ENCODE results near the gene ADD3. TPM values are rescaled to one million over a fixed set of nuclear protein-coding genes. Genes with fewer than 3 reads are reported as not detected.

Gene ADD3
- total and polyA plus RNA-seq, 10 of the 15 experiments (the other 5 are each of a cell fraction or from before 2014, with no cell fraction given): 27.3 to 129 (median 67.8) TPM

GRCh38 chr10:109966961-109967738, 40.6 kb upstream of the ADD3 start:
- H3K27me3 ChIP-seq (replicated peaks in 1 of 2; ENCODE audit: control insufficient read depth in 2 of 2, insufficient read depth in 2 of 2, low read length in 1 of 2): no peaks in the 10 kb centered on the region; a peak in 2 of 4 replicates
- ATAC-seq (no peak), FAIRE-seq (no peak), DNase-seq (ENCODE audit: low read depth, low spot score) (no peak)
- no peak overlapping the region for H3K4me3 ChIP-seq
- ChIA-PET RAD21 (ENCODE audit: unreplicated experiment) (no interaction called here), SMC1A (ENCODE audit: uncharacterized antibody, unreplicated experiment) (no interaction called here), CTCF (interaction anchor here (2.6 to 3.4 kb wide), 2 partner anchors 10 to 11 kb away, joined by 9 to 30 read pairs; no protein-coding TSS in a partner anchor), POLR2A (no interaction called here)
- H3K27ac ChIP-seq (ENCODE audit: control insufficient read depth, insufficient read depth): no peak overlapping the region
- no peak overlapping the region for H3K4me2 ChIP-seq (ENCODE audit: control insufficient read depth, insufficient read depth)
- no peaks in the 10 kb centered on the region for H3K79me2 ChIP-seq (ENCODE audit: control insufficient read depth, insufficient read depth, low read length)
- intact Hi-C loops (cut with micrococcal nuclease; ENCODE audit: unreplicated experiment): no loop called here
- no peaks in the 10 kb centered on the region for H3K36me3 ChIP-seq (ENCODE audit: control insufficient read depth in 2 of 2, insufficient read depth in 2 of 2, low read length in 1 of 2)
- TF ChIP-seq NR2C1 (IDR thresholded peaks at IDR 0.05) (no peak), NFIC (IDR thresholded peaks at IDR 0.05; ENCODE audit: low read depth, low read length) (no peak), MEF2A (IDR thresholded peaks at IDR 0.05; ENCODE audit: insufficient read depth, low read depth, low read length) (no peak), KAT2A (conservative IDR thresholded peaks at IDR 0.05; ENCODE audit: control insufficient read depth, low read depth, low read length) (no peak), ZBTB40 (IDR thresholded peaks at IDR 0.05; ENCODE audit: borderline replicate concordance) (no peak), BACH1 (IDR thresholded peaks at IDR 0.05; ENCODE audit: borderline replicate concordance) (no peak), YBX1 (IDR thresholded peaks at IDR 0.05) (no peak), RUNX3 (IDR thresholded peaks at IDR 0.05; ENCODE audit: low read length) (no peak), EED (IDR thresholded peaks at IDR 0.05; ENCODE audit: low read depth) (no peak), ZZZ3 (IDR thresholded peaks at IDR 0.05; ENCODE audit: control insufficient read depth, insufficient read length, low read depth) (no peak), ATF3 (IDR thresholded peaks at IDR 0.05; ENCODE audit: borderline replicate concordance, extremely low read depth, low read depth, low read length) (no peak), POLR2AphosphoS2 (IDR thresholded peaks at IDR 0.05; ENCODE audit: low read depth, low read length) (no peak), TCF7 (IDR thresholded peaks at IDR 0.05; ENCODE audit: borderline replicate concordance) (no peak), HDAC2 (IDR thresholded peaks at IDR 0.05) (no peak), PAX5 (IDR thresholded peaks at IDR 0.05; ENCODE audit: borderline replicate concordance, low read depth, low read length) (no peak), TBL1XR1 (IDR thresholded peaks at IDR 0.05; ENCODE audit: low read depth, low read length) (no peak), ELK1 (IDR thresholded peaks at IDR 0.05; ENCODE audit: low read depth, low read length) (no peak)
- H3K4me1 ChIP-seq (ENCODE audit: control insufficient read depth, insufficient read depth, low read length): no peaks in the 10 kb centered on the region
- BruUV-seq (replicated peaks): no TSS peak
- in situ Hi-C loops (cut with MboI): no loop called here
- WGBS (ENCODE audit: insufficient coverage, insufficient replicate concordance, low lambda C conversion rate, missing lambda C conversion rate): 79% methylated on average over 9 of the region's 9 CpGs
- H3K9ac ChIP-seq (ENCODE audit: control insufficient read depth, insufficient read depth, low read length): no peak overlapping the region
- H3K9me3 ChIP-seq (replicated peaks; ENCODE audit: control insufficient read depth, insufficient read depth, low read length): no peaks in the 10 kb centered on the region
- no peaks in the 10 kb centered on the region for H4K20me1 ChIP-seq (ENCODE audit: control insufficient read depth, insufficient read depth)
- H2AFZ ChIP-seq (ENCODE audit: control insufficient read depth, low read depth, low read length): no peak overlapping the region

All from GM12878 (cell line).